ENCODE data around the gene IL22RA2.

DNA sequence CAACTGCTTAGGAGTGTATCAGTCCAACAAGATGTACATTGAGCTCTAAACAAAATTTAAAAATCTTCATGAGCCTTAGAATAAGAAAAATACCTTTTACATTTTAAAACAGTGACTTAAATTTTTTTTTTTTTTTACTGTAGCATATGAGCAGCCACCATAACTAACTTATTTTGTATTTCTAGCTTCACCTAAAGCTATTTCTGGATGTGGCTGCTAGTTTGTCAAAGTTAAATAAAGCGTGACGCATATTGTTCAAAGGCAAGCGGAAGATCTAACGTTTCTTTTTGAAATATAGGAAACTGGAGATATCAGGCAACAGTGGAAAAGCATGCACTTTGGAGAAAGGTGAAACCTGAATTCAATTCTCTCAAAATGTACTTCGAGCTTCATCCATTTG, 3.3 kb upstream of the IL22RA2 start:
- TF ChIP-seq RAD21 (IDR thresholded peaks at IDR 0.05; ENCODE audit: low read length) = no peak
- TF ChIP-seq, protein P1, sequence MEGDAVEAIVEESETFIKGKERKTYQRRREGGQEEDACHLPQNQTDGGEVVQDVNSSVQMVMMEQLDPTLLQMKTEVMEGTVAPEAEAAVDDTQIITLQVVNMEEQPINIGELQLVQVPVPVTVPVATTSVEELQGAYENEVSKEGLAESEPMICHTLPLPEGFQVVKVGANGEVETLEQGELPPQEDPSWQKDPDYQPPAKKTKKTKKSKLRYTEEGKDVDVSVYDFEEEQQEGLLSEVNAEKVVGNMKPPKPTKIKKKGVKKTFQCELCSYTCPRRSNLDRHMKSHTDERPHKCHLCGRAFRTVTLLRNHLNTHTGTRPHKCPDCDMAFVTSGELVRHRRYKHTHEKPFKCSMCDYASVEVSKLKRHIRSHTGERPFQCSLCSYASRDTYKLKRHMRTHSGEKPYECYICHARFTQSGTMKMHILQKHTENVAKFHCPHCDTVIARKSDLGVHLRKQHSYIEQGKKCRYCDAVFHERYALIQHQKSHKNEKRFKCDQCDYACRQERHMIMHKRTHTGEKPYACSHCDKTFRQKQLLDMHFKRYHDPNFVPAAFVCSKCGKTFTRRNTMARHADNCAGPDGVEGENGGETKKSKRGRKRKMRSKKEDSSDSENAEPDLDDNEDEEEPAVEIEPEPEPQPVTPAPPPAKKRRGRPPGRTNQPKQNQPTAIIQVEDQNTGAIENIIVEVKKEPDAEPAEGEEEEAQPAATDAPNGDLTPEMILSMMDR (IDR thresholded peaks at IDR 0.05) = no peak
- TF ChIP-seq, protein P2, sequence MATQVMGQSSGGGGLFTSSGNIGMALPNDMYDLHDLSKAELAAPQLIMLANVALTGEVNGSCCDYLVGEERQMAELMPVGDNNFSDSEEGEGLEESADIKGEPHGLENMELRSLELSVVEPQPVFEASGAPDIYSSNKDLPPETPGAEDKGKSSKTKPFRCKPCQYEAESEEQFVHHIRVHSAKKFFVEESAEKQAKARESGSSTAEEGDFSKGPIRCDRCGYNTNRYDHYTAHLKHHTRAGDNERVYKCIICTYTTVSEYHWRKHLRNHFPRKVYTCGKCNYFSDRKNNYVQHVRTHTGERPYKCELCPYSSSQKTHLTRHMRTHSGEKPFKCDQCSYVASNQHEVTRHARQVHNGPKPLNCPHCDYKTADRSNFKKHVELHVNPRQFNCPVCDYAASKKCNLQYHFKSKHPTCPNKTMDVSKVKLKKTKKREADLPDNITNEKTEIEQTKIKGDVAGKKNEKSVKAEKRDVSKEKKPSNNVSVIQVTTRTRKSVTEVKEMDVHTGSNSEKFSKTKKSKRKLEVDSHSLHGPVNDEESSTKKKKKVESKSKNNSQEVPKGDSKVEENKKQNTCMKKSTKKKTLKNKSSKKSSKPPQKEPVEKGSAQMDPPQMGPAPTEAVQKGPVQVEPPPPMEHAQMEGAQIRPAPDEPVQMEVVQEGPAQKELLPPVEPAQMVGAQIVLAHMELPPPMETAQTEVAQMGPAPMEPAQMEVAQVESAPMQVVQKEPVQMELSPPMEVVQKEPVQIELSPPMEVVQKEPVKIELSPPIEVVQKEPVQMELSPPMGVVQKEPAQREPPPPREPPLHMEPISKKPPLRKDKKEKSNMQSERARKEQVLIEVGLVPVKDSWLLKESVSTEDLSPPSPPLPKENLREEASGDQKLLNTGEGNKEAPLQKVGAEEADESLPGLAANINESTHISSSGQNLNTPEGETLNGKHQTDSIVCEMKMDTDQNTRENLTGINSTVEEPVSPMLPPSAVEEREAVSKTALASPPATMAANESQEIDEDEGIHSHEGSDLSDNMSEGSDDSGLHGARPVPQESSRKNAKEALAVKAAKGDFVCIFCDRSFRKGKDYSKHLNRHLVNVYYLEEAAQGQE (IDR thresholded peaks at IDR 0.05; ENCODE audit: low read depth, low read length) = no peak
- no peak for TF ChIP-seq POLR2AphosphoS5 (IDR thresholded peaks at IDR 0.05; ENCODE audit: low read depth, low read length)
- TF ChIP-seq JUND (IDR thresholded peaks at IDR 0.05) = no peak
- no peak for TF ChIP-seq GABPA (IDR thresholded peaks at IDR 0.05; ENCODE audit: low read depth)
- no peak for TF ChIP-seq CHD2 (IDR thresholded peaks at IDR 0.05; ENCODE audit: low read length, partially characterized antibody)
- no peak for TF ChIP-seq NRF1 (IDR thresholded peaks at IDR 0.05; ENCODE audit: low read depth, low read length)
- TF ChIP-seq YY1 (IDR thresholded peaks at IDR 0.05; ENCODE audit: low read depth) = no peak
- TF ChIP-seq, protein P3, sequence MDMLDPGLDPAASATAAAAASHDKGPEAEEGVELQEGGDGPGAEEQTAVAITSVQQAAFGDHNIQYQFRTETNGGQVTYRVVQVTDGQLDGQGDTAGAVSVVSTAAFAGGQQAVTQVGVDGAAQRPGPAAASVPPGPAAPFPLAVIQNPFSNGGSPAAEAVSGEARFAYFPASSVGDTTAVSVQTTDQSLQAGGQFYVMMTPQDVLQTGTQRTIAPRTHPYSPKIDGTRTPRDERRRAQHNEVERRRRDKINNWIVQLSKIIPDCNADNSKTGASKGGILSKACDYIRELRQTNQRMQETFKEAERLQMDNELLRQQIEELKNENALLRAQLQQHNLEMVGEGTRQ (IDR thresholded peaks at IDR 0.05; ENCODE audit: borderline replicate concordance, low read depth, low read length) = no peak
- no peak for TF ChIP-seq EP300 (IDR thresholded peaks at IDR 0.05; ENCODE audit: borderline replicate concordance in 1 of 2, low read depth in 1 of 2, low read length in 1 of 2)
- no peak for TF ChIP-seq TEAD4 (IDR thresholded peaks at IDR 0.05; ENCODE audit: borderline replicate concordance, insufficient read depth)
- TF ChIP-seq SIN3A (IDR thresholded peaks at IDR 0.05; ENCODE audit: borderline replicate concordance, low read depth, low read length) = no peak
- TF ChIP-seq RXRA (IDR thresholded peaks at IDR 0.05; ENCODE audit: borderline replicate concordance, low read depth) = no peak
